Measurements from ENCODE around the gene CPT1C.

The CPT1C gene

DNA sequence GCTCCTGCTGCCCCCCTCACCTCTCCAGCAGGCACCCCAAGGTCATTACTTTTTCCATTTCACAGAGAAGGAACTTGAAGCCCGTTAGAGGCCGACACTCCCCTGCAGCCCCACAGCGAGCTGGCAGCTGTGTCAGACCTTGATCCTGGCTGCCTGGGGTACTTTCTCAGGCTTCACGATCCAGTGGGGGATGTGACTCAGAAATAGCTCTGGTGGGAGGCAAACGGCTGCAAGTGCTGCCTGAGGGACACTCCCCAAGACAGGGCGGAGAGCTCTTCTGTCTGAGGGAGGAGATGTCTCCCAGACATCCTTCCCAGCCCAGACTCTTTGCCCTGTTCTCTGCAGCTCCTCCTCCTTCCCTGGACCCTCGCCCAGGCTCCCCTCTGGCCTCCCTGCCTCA is 67.4 kb downstream of the CPT1C start:
- DNase-seq (ENCODE audit: low read depth in 2 of 2): peak in 1 of 2 experiments; percentile 25

DNA sequence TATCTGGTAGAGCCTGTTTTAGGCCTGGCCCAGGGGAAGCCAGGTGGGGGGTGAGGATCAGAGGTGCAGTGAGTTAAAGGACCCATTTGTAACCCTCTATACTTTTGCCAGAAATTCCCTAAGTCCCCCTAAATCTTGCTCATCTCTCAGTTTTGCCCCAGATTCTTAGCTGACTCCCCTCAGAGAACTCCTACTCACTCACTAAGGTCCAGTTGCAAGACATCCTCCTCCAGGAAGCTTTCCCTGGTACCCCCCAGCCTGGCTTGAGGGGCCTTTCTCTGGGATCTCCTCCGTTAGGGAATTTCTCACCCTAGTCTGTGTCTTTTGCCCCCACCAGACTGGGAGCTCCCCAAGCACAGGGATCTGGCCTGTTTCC is 70.3 kb downstream of the CPT1C start:
- DNase-seq (ENCODE audit: low read depth in 2 of 2): no peak

DNA sequence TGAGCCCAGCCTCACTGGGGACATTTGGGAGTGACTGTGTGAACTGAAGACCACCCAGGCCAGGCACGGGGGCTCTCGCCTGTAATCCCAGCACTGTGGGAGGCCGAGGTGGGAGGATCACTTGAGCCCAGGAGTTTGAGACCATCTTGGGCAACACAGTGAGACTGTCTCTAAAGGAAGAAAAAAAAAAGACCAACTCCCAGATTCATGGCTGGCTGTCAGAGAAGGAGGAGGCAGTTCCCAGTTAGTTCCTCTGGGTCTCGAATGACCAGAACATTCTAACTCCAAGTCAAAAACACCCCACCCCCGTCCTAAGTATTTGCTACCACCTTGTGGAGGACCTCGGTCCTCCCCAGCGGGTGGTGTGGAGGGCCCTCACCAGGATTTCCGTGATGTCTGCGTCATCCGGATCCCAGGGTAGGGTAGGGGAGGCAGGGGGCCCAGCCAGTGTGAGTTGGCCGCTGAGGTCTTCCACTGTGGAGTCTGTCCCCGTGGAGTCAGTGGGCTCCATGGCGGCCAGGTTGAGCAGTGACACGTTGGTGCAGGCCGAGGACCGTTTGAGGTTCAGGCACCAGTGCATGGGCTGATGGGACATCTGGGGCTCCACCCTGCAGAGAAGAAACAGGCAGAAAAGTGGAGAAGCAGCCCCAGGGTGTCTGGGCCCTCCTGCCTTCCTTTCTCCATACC is 70.9 kb downstream of the CPT1C start:
- no peak for DNase-seq (ENCODE audit: low read depth in 2 of 2)

DNA sequence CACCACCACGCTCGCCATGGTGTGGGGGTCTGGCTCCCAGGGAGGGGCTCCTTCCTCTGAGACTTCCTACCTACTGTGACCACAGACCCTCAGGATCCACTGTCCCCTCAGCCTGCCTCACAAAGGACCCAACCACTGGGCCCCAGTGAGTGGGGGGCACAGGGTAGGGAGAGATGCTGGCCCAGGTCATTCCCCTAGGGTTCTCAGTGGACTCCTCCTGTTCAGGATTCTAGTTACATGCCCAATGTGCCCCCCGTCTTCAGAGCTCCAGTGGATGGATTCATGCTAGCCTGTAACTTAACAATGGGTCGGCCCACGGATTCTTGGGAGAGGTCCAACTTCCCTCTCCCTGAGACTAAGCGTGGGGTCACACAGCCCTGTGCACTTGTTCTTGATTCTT is 72.3 kb downstream of the CPT1C start, which contains the start of gene TSKS:
Gene TSKS, minus strand, starts transcription at position 77 of the 400 bp plus-strand sequence. Its CDS starts 59 bp downstream, at position 18.
- no peak for DNase-seq (ENCODE audit: low read depth in 2 of 2)
